NOMO-1 (cell line): ENCODE results near the gene SLC13A4.

Source experiments
- DNase-seq, 2 experiments: peaks; one replicate each; lab custom pipeline; 2025; ENCODE audit not compliant: unreplicated experiment in 2 of 2; lab: John Stamatoyannopoulos, UW

Gene SLC13A4

DNA sequence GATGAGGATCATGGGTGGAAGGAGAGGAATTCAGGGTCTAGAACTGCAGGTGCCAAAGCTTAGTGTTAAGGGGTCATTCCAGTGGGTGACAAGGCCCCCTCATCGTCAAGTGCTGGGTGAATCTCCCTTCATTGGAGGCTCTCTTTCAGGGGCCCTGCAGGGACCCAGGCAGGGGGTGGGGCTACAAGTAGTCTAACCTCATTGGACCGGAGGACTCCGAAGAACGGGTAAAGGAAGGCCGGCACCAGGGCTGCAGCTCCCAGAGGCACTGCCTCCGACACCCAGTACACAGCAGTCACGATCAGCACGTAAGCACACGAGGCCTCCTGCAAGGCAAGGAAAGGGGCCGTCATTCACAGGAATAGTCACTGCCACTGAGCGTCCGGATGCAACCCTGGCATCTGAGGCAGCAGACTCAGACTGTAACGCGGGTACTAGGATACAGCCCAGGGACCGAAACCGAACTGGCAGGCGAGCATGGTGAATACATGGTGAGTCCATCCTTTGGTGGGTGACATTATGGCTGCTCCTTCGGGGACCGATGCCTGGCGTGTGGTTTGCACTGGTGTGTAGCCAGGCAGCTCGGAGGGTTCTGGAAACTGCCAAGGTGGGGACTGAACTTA lies 6.7 kb downstream of the SLC13A4 start:
- DNase-seq, result no peak

DNA sequence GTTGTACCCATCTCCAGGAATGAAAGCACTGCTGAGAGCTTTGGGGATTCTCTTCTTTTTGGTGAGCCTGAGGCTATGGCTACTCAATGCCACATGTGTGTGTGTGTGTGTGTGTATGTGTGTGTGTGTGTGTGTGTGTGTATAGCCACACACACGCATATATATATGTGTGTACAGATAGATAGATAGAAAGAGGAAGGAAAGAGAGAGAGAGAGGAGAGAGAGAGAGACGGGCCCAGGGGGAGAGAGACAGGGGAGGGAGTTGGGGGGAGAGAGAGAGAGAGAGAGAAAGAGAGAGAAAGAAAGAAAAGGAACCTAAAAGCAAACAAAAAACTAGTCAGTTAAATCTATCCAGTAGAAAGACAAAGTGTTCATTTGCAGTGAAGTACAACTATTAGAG lies 8.3 kb downstream of the SLC13A4 start:
- no peak for DNase-seq

DNA sequence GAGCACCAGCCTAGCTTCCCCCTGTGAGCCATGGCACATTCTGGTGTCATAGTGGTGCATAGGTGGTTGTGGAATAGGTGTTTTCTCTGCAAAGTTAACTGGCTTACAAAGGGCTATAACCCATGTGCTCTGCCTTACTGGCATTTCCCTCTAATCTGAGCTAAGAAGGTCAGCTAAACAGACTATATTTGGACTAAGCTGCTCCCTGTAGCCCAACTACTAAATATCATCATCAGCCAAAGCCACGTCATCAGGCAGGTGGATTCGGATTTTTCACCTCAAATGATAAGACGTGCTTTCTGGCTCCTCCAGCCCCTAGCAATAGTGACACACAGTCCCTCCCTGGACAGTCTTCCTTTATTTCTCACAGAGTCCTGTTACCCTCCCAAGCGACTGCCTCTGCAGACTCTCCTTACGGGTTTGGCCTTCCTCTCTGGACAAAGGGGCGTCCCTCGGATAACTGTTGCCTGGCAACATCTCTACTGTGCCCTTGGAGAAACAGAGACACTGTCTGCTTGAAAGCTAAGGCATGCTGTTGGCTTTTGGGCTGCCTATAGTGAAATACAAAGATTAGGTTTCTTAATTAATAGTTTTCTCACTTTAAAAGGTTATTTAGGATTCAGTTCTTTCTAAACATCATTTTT lies 9.1 kb downstream of the SLC13A4 start:
- DNase-seq, result no peak

DNA sequence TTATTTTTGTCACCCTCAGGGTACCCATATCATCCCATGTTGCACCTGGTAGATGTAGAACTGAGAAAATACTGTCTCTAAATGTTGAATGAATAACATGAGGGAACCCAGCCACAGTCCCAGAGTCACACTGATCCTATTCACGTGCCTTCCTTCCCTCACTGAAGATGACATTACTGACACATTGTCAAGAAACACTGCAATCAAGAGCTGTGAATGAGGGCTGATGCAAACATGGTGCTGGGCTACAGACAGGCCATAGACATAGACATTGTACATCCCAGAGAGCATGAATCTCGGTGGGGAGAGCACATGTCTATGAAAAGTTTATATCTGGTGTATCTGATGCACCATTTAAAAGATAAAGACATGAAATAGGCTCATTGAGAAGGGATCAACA lies 9.8 kb downstream of the SLC13A4 start:
- DNase-seq, result no peak

DNA sequence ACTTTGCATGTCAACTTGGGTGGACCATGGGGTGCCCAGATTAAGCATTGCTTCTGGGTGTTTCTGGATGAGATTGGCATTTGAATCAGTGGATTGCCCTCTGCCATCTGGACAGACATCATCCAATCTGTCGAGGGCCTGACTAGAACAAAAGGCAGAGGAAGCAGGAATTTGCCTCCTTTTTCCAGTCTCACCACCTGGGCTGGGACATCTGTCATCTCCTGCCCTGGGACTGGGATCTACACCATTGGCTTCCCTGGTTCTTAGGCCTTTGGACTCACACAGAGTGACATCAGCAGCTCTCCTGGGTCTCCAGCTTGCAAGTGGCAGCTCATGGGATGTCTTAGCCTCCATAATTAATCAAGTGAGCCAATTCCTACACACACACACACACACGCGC lies 10.3 kb downstream of the SLC13A4 start:
- DNase-seq, result no peak

DNA sequence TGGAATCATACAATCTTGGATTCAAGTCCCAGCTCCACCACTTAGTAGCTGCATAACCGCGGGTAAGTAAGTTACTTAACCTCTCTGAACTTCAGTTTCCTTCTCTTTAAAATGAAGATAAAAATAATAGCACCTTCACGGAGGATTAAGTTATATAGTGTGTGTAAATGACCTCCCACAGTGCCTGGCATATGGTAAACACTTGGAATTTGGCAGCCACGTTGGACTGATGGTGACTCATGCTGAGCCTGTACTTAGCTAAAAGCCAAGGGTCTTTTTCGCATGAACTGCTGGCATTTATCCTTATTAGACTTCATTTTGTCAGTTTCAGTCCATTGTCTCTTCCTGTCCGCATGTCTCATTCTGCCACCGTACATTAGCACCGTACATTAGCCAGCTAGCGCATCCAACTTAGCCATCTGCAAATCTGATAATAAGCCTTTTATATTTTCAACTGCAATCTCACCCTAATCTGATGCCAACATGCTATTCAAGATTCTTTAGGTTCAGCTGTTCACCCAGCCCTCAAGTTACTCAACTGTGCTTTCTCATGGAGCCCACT lies 11.2 kb downstream of the SLC13A4 start:
- no peak for DNase-seq

DNA sequence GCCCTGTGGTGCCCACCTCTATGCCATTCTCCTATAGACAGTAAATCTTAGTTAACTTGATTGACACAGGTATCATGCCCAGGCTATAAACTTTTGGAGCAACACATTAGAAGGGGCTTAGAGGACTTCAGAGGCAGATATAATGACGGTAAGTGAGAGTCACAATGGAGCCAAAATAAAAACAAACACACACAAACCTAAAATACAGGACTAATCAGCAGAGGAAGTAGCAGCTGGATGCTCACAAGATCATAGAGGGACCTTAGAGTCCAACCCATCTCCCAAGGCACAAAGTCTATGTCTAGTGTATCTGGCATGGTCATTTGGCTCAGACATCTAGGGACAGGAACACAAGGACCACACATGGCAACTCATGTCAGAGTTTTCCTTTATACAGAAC lies 12.3 kb downstream of the SLC13A4 start:
- no peak for DNase-seq

DNA sequence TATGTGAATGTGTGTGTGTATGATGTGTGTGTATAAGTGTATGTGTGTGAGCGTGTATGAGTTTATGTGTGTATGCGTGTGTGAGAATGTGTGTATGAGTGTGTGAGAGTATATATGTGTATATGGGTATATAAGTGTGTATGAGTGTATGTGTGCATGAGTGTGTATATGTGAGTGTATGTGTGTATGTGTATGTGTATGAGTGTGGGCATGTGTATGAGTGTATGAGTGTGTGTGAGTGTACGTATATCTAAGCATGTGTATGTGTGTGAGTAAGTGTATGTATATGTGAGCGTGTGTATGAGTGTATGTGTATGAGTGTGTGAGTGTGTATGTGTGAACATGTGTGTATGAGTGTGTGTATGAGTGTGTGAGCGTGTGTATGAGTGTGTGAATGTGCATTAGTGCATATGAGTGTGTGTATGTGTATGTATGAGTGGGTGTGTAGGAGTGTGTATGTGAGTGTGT lies 12.9 kb downstream of the SLC13A4 start:
- DNase-seq, result no peak

DNA sequence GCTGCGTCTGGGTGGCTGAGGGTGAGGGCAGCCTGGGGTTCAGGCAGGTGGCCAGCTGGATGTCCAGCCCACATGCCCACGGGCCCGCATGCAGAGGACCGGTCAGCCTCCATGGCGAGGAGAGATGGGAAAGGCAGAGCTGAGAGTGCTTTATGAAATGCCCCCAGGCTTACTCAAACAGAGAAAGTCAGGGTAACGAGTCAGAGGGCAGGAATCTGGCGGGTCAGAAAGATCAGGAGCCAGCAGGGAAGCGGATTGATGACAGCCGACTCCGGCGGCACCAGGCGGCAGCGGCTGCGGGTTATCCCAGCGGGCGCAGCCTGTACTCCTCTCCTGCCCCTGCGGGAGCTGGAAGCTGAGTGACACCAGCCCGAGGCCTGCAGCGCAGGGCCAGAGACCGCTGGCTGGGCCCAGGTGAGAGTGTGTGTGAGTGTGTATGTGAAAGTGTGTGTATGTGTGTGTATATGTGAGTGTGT lies 13.4 kb downstream of the SLC13A4 start:
- no peak for DNase-seq

DNA sequence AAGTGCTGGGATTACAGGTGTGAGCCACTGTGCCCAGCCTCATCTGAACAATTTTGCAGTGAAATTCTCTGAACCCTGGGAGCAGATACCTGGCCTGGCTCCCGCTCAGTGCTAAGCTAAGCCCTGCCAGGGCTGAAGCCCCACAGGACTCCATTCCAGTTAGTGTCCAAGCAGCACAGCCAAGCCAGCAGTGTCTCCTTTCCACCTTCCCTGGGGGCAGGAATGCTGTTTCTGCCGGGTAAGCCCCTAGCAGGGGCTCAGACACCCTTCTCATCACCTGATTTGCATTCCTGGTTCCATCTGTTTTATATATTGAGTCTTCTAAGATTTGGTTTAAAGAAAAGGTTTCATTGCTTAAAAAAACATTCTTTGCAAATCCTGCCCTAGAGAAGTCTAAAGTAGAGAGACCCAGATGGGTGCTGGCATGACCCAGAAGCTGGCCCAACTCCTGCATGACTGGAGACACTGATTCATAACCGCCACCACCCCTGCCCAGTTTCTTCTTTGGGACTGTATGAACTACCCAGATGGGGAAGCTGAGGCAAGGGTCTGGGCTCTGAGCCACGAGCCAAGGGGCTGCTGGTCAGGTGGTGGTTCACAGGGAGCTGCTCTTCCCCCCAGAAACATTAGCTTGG lies 14.0 kb downstream of the SLC13A4 start:
- DNase-seq, result no peak

DNA sequence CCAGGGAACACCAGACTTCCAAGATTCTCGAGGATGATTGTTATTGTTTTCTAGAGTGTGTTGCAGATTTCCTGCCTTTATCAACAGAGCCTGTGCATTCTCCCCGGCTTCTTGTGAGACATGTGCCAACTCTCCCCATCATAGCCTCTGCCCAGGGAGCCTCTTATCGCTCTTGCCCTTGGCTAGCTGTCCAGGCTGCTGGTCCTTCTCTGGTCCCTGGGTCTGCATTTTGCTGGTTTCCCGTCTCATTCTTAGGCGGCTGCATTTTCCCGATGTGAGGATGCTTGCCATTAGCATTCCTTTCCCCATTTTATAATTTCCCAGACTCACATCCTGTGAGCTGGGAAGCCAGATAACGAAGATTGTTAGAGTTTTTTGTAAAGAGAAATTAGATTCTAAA lies 15.2 kb downstream of the SLC13A4 start:
- DNase-seq, result no peak

DNA sequence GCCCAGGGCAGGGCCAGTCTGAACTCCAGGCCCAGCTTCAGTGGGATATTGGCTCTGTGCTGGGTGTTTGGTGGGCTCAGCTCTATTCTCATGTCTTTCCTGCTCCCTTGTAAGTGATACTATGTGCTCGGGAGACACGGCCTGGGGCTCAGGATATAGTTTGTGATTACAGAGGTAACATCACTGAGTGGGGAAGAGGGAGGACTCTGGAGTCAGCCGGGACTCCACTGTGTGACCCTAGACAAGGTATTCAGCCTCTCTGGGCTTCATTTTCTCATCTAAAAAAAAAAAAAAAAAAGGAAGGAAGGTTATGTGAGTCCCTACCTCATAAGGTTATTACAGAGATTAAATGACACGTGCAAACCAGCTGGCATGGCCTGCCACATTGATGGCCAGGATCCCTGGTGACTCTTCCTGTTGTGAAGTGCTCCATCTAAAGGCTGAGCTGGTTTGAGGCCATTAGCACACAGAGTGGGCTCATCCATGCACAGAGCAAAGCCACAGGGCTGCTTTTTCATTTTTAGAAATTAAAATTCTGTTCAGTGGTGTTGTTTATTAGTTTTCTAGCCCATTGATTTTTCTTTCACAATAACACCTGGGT lies 15.7 kb downstream of the SLC13A4 start:
- DNase-seq, result no peak

DNA sequence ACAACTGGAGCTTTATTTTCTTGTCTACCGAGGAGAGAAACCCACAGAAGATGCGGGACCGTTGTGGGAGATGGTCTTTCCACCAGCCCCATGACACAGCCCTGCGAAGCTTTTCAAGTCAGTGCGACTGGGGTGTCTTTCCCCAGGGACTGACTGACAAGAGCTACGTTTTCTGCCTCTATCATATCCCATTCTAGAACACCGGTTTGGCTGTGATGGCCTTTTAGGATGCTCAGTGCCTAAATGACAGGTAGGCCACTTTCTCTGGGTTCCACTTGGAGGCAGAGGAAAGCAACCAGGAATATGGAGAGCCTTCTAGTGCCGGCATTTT lies 16.9 kb downstream of the SLC13A4 start:
- no peak for DNase-seq

DNA sequence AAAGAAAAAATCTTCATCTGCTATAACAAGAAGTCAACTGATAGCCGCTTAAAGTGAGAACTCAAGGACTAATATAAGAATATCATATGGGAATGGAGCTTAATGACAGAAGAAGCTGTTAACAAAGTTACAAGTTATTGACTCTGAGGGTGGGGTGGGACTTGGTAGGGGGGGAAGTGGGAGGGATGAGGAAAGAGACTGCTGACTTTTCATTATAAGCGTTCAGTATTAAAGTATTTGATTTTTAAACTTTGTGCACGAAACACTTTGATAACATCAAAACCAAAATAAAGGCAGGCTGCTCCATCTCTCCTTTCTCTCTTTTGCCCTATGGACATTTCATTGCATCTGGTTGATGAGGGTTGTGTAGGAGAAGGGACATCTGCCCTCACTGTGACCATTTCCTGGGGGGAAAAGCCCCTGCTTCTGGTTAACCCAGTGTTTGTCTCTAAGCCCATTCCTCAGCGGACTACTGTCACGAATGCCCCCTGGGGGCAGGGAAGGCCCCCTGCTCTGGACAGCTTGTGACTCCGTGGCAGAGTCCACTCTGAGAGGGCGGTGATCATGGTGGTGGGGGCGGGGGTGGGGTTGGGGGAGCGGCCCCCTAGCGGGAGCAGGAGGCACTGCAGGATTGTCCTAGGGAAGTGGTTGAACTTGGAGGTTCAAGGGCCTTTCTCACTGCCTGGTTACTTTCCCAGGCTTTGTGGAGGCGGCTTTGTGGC lies 17.4 kb downstream of the SLC13A4 start:
- no peak for DNase-seq

DNA sequence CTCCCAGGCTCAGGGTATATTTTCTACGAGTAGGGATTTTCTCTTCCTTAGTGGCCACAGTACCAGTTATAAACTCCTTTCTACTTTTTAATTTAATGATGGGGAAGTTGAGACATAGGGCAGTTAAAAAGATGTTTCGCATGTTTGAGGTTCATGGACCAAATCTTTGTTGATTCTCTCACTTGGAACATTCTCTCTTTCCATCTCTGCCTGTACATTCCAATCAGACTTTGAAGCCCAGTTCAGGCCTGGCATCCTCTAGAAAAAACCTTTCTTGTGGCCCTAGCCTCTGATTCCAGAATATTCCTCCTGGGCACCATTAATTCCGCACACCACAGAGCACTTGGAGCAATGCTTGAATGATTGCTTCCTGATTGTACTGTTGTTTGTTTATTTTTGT lies 18.5 kb downstream of the SLC13A4 start:
- DNase-seq, result no peak

DNA sequence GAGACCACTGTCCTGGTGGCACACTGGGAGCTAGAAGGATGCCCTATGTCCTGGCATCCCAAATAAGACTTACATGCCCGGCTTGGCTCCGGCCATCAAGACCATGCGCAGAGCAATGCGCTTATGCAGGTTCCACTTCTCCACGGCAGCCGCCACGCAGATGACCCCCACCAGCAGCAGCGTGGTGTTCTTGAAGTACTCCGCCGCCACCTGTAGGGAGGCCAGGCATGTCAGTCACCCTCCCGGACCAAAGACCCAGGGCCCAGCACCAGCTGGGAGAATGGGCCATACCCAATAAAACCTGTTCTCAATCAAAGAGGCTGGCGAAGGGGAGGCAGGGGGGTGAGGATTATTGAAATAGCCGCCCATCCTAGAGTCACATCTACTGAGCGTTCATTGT lies 19.9 kb downstream of the SLC13A4 start:
- DNase-seq, result no peak

DNA sequence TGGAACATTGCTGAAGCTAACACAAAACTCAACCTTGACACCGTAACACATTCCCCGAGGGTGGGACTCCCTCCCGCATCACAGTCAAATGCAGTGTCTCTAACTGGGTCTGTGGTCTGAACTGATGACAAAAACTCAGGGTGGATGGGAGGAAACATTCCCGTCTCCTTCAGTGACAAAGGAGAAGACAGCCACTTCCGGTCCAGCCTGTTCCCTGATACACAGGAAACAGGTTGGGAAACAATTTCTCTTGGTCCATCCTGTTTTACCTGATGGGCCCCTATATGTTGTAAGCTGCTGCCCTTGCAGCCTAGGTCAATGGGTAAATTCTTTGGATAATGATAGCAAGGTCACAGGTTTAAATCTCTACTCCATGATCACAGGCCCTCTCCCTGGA lies 20.4 kb downstream of the SLC13A4 start:
- DNase-seq, result no peak

DNA sequence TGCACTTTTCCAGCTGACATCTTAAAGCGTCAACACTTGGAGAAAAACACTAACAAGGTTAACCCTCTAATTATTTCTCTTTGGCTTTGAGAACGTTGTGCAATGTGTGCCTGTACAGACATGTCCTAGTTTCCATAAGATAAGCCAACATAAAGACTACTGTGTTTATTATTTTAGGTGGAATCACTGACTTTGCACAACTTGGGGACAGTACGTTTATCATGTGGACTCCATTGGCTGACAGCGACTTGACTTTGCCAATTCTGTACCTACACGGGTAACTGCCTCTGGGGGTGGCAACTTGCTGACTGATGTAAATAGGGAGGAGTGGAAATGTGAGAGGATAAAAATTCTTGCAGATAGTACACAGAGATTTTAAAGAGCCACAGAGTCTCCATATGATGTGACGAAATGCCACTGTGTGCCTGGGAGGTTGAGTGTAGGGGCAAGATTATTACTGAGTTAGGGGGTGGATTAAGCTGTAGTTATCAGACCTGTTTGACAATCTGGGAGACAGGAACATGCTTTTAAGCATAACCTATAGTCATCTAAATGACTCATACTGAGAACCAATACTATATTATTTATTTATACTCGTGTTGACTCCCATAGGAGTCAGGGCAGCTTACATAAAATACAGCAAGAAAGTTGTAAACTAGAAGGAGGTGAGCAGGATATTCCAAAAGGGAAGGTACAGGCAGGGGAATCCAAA lies 21.0 kb downstream of the SLC13A4 start:
- no peak for DNase-seq

DNA sequence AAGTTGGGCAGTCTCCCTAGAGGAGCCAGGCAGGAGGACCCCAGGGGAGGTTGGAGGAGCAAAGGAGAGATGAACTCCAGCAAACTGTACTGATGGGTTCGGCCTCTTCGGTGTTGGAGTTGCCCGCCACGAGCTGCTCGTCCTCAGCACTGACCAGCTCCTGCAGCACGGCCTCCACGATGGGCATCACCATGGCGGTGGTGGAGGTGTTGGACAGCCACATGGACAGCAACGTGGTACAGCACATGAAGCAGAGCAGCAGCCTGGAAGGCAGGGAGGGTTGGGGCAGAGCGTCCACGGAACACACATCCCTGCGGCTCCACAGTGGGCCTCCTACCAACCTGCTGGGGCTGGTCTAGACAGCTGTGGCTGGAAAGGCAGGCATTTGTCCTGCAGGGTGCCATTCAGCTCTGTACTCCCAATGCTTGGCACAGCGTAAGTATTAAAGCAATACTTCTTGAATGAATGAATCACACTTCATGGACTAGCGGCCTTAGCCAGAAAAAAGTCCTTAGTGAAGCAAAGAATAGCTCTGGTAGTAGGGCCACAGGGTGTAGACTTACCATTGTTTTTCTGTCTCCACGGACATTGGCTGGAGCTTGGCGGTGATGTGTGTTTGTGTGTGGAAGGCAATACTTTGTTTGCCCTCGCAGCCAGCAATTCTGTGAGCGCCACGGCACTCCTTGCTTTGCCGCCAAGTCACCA lies 21.8 kb downstream of the SLC13A4 start:
- DNase-seq, result no peak

DNA sequence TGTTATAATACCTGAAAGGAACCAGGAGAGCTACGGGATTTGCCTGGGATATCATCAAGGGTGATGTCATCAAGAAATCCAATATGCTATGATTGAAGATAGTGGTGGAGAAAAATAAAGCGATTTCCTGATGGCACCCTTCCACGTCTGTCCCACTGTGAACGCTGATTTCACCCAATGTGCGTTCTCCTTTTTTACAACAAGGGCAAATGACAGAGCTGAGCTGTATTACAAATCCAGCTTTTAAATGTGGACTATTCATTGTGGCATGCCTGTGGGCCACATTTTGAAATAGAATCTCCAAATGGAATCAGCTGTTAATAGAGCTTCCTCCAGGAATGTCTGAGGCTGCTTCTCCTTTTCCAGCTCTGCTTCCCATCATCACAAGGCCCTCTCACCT lies 23.3 kb downstream of the SLC13A4 start:
- no peak for DNase-seq
